ENCODE results near the gene KLK5.

Gene KLK5

GRCh38 chr19:50967929-50968715 is 15.3 kb upstream of the KLK5 start:
- DNase-seq, result no peak
- in situ Hi-C loops (cut with HindIII; ENCODE audit: low pct_ligation_motif_present, low sequenced_read_pairs), result no loop called here

GRCh38 chr19:50964266-50964665 is 11.4 kb upstream of the KLK5 start:
- in situ Hi-C loops (cut with HindIII; ENCODE audit: low pct_ligation_motif_present, low sequenced_read_pairs), result no loop called here
- no peaks in the 10 kb centered on the region for H3K27me3 ChIP-seq (replicated peaks)

More at GRCh38 chr19:50967929-50968715, 15.3 kb upstream of the KLK5 start:
- no peak overlapping the region for H3K4me3 ChIP-seq (ENCODE audit: low read depth, low read length)
- H3K27me3 ChIP-seq (replicated peaks), result no peaks in the 10 kb centered on the region
- no peaks in the 10 kb centered on the region for H3K36me3 ChIP-seq (replicated peaks)
- H3K27ac ChIP-seq, result no peak overlapping the region
- no peak for TF ChIP-seq CTCF (IDR thresholded peaks at IDR 0.05; ENCODE audit: low read depth, low read length, missing control alignments)

GRCh38 chr19:50963381-50963780 is 10.5 kb upstream of the KLK5 start:
- in situ Hi-C loops (cut with HindIII; ENCODE audit: low pct_ligation_motif_present, low sequenced_read_pairs), result no loop called here
- no peak for TF ChIP-seq CTCF (IDR thresholded peaks at IDR 0.05; ENCODE audit: low read depth, low read length, missing control alignments)
- H3K27me3 ChIP-seq (replicated peaks), result no peaks in the 10 kb centered on the region
- H3K27ac ChIP-seq, result no peak overlapping the region
- DNase-seq, result no peak
- H3K36me3 ChIP-seq (replicated peaks), result no peaks in the 10 kb centered on the region
- no peak overlapping the region for H3K4me3 ChIP-seq (ENCODE audit: low read depth, low read length)

More at GRCh38 chr19:50964266-50964665, 11.4 kb upstream of the KLK5 start:
- H3K36me3 ChIP-seq (replicated peaks), result no peaks in the 10 kb centered on the region
- TF ChIP-seq CTCF (IDR thresholded peaks at IDR 0.05; ENCODE audit: low read depth, low read length, missing control alignments), result no peak
- H3K27ac ChIP-seq, result no peak overlapping the region
- H3K4me3 ChIP-seq (ENCODE audit: low read depth, low read length), result no peak overlapping the region
- no peak for DNase-seq

- H3K27me3 ChIP-seq (replicated peaks), result no peaks in the 10 kb centered on the region
- no peak for TF ChIP-seq CTCF (IDR thresholded peaks at IDR 0.05; ENCODE audit: low read depth, low read length, missing control alignments)
- no peak overlapping the region for H3K4me3 ChIP-seq (ENCODE audit: low read depth, low read length)
- DNase-seq, result no peak
- H3K36me3 ChIP-seq (replicated peaks), result no peaks in the 10 kb centered on the region
- in situ Hi-C loops (cut with HindIII; ENCODE audit: low pct_ligation_motif_present, low sequenced_read_pairs), result no loop called here
- H3K27ac ChIP-seq, result no peak overlapping the region
Observed at GRCh38 chr19:50962245-50962644, 9.4 kb upstream of the KLK5 start.

- H3K27me3 ChIP-seq (replicated peaks), result no peaks in the 10 kb centered on the region
- no peak overlapping the region for H3K27ac ChIP-seq
- TF ChIP-seq CTCF (IDR thresholded peaks at IDR 0.05; ENCODE audit: low read depth, low read length, missing control alignments), result no peak
- in situ Hi-C loops (cut with HindIII; ENCODE audit: low pct_ligation_motif_present, low sequenced_read_pairs), result no loop called here
- H3K4me3 ChIP-seq (ENCODE audit: low read depth, low read length), result no peak overlapping the region
- H3K36me3 ChIP-seq (replicated peaks), result no peaks in the 10 kb centered on the region
- DNase-seq, result no peak
Observed at GRCh38 chr19:50959731-50960500, 7.1 kb upstream of the KLK5 start.
